NCI-H2029 (cell line): ENCODE results near the gene GAS6.
"Not testable (repeated sequence)": the region's sequence is repeated elsewhere in the genome, so short reads cannot be mapped to it uniquely, and the experiment has no call there.

ENCODE experiments used
- DNase-seq: peaks from one replicate; lab custom pipeline; 2025; lab: John Stamatoyannopoulos, UW

The GAS6 gene

DNA sequence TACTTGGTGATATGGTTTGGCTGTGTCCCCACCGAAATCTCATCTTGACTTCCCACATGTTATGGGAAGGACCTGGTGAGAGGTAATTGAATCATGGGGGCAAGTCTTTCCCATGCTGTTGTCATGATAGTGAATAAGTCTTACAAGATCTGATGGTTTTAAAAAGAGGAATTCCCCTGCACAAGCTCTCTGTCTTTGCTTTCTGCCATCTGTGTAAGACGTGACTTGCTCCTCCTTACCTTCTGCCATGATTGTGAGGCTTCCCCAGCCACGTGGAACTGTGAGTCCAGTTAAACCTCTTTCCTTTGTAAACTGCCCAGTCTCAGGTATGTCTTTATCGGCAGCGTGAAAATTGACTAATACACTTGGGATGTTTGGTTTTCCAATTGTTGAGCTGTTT is 4.0 kb upstream of the GAS6 start:
- DNase-seq, result not testable (repeated sequence)

DNA sequence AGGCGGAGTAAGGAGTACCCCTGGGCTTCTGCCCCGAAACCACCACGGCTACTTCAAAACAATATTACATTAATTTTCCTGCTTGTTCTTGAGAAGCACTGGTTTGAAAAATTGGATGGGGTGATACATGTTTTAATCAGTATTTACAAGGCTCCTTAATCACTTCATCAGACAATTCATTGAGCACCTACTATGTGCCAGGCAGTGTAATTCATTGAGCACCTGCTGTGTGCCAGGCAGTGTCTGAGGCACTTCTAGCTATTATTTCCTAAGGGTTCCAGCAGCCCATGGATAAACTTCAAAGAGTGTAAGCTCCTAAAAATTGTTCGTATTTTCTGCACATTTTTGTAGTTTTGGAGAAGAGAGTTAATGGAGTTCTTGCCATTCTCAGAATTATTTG is 1.6 kb upstream of the GAS6 start:
- DNase-seq, result no peak

DNA sequence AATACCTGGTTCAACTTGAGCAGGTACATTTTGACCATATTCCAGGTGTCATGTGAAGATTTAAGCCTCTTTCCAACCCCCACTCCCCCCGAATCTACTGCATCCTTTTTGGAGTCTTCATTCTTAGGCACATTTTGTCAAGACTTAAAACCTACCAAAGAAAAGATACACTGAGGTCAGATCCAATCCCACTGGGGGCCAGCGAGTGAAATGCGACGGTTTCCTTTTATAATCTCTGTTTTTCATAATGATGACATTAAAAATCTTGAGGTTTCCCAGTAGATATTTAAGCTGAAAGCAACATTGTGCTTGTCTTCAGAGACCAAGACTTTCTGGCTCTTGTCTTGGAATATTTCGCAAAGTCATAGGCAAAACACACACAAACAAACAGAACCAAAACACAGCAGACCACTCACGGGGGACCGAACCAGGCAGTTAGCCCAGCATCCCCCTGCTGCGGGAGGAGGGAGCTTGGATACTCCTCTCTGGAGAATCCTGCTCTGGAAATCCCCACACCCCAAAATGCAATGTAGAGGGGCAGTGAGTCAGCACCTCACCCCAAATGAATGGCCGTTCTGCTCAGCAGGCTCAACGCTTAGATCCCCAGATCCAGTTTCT is 506 bp upstream of the GAS6 start:
- no peak for DNase-seq

DNA sequence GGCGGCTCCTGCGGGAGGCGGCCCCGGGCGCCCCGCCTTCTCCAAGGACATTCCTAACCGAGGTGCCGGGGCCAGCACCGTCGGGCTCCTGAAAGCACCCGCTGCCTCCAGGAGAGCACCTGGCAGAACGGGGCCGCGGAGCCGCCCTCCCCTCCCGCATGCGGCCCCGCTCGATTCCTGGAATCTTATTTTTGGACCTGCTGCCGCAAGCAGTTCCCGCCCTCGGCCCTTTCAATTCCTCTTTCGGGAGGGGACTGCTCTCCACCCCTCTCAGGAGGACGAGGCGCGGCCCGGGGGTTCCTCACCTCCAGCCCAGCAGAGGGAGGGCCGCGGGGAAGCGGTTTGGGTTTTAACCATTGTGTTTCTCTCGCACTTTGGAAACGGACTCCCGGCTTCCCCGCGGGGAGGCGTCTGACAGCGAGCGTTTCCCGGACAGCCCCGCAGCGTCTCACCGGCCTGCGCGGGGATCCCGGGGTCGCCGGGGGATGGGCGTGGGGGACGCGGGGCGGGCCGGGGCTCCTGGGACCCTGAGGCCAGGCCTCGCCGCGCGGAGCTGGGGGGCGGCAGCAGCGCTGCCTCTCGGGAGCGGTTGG is 849 bp downstream of the GAS6 start:
- no peak for DNase-seq

DNA sequence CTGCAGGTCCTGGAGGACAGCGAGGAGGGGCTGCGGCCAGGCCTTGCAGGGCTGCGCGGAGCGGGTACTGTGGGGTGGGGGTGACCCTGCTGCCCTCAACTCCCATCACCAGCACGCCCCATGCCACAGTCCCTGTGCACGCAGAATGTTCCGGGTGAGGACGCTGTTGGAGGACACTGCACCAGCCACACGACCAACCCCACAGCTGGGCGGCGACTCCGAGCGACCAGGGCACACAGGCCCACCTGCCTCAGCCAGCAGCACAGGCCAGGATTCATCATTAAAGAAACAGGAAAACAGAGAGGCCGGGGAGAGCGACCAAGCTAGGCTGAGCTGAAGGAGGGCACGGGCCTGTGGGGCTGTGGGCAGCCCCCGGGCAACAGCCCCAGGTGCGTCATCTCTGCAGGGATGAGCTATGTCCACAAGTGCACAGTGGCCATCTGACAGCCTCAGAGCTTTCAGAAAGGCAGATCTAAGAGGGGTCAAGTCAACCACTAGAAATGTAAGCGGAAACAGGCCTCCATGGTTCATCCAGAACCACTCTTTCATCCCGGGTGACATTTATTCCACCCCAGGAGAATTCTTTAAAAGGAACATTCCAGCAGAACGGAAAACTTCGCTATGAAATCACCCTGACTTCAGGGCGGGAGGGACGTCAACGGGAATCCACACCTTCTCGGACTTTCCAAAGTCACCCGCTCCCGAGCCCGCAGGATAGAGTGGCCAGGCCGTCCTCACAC is 1.5 kb downstream of the GAS6 start:
- DNase-seq, result no peak

DNA sequence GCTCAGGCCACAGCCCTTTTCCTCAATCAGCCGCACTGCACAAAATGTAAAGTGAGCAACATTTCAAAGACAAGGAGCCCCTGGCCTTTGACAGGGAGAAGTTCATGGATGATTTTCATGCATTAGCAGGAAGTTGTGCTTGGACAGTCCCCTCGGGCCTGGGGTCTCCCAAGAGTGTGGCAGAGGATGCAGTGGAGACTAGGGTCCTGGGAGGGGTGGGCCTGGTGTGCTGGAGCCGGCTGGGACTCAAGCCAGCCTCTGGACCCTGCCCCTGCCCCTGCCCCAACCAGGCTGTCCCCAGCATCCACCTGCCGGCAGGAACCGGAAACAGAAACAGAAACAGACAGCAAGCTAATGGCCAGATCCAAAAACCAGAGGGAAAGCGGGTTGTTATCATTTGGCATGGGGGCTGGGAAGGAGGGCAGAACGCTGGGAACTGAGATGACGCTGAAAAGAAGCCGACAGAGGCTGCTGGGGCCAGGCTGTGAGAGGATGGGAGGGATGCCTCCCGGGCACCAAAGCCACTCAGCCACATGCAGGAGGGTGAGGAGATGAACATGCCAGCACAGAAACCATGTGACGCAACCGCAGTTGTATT is 2.3 kb downstream of the GAS6 start:
- no peak for DNase-seq

DNA sequence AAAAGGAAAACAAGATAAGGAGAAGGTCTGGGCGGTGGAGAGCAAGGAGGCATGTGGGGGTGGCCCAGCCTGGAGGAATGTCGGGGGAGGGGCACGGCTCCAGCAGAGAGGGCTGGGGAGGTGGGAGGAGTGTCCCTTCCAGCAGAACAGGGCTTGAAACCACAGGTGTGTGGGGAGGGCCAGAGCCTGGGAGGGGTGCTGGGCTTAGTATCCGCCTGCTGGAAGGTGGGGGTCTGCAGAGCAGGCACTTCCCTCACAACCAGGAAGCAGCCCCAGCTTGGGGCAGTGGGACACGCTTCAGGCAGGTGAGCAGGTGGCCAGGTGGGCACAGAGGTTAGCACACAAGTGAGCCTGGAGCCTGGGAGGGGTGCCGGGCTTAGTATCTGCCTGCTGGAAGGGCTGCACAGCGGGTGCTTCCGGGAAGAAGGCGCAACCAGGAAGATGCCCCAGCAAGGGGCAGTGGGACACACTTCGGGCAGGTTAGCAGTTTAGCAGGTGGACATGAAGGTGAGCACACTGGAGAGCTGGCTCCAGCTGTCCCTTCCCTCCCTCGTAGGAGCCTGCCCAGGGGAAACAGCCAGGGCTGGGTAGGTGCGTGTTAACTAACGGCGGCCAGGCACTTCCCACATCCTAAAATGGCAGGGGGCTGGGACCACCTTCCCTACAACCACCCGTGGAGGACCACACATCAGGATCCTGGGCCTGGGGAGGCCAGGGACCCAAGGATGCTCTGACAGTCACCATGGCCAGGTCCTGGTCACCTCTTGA is 3.0 kb downstream of the GAS6 start:
- DNase-seq, result no peak

DNA sequence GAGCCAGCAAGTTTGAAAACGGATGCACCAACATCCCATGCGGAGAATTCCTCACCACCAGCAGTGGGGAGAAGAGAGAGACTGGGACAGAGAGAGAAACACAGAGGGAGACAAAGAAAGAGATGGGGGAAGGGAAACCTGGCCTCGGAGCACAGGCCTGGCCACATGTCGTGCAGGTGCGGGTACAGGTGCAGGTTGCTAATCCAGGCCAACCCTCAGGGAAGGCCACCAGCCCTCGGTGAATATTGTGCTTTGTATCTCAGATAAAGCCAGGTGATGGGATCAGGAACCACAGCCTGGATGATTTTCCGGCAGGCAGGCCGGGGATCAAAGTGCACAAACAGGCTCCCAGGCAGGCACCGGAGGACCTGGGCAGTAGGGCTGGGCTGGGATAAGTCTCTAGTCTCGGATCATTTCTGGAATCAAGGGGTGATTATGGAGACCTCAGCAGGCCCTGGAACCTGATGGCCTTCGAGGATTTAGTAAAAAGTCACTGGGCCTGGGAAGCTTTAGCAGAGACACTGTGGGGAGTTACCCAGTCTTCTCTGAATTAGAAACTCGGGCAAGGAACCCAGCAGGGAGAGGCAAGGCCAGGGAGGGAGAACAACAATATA is 3.7 kb downstream of the GAS6 start:
- DNase-seq, result no peak

DNA sequence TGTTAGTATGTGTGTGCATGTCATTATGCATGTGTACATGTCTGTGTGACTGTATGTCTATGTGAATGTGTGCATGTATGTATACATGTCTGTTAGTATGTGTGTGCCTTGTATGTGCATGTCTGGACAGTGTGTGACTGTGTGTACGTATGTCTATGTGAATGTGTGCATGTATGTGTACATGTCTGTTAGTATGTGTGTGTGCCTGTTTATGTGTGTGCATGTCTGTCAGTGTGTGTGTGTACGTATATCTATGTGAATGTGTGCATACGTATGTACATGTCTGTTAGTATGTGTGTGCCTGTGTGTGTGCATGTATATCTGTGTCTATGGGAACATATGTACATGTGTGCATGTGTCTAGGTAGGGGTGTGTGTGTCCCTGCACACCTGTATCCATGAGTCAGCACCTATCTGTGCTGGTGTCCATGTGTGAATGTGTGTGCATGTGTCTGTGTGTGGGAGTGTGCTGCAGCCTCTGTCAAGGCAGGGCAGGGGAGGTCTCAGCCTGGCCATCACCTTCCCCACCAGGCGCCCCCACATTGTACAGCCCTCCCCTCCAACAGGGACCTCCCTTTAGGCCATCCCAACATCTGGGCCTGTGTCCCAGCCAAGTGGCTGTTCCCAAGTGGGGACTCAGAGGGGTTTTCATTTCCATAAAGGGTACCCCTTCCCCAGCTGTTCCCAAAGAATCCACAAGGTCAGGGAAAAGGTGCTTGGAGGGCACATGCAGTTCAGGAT is 4.4 kb downstream of the GAS6 start:
- no peak for DNase-seq

DNA sequence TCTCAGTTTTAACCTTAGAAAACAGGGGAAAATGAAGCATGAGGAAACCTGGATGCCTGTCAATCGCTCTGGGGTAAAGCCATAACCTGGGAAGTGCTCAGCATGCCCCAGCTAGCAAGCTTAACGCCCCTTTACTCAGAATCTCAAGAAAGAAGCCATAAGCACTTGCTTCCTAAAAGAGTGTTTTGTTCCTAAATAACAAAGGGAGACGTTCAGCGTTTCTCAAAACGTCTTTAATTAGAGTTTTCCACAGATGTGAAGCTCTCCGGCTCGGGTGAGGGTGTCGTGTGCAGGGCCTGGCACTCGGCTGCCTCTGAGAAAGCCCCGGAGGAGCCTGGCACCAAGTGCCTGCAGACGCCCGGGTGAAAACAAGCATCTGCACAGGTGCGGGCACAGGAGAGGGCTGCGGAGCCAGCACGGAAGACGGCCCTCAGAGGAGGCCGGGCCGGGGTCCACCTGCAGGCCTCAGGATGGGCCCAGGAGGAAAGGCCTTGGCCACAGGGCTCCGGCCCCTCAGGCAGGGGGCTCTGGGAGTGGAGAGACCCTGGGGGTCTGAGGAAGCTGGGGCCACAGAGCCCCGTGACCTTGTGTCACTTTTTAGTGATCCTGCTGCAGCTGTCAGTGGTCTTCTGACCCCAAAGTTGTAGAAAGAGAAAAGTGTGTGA is 6.2 kb downstream of the GAS6 start:
- no peak for DNase-seq

DNA sequence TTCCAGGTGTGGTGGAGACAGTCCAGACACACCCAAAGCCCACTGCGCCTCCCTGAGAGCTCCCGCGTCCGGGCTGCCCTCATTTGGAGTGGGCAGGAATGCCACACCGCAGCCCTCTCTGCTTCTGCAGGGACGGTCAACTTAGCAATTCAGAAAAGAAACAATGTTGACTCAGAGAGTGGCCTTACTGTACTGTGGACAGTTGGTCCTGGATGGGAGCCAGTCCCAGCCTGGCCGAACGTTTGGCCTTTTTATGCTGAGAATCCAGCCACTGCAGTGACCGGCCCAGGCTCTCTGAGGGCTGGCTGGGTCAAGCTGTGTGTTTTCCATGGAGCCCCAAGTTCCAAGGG is 7.2 kb downstream of the GAS6 start:
- DNase-seq, result no peak

DNA sequence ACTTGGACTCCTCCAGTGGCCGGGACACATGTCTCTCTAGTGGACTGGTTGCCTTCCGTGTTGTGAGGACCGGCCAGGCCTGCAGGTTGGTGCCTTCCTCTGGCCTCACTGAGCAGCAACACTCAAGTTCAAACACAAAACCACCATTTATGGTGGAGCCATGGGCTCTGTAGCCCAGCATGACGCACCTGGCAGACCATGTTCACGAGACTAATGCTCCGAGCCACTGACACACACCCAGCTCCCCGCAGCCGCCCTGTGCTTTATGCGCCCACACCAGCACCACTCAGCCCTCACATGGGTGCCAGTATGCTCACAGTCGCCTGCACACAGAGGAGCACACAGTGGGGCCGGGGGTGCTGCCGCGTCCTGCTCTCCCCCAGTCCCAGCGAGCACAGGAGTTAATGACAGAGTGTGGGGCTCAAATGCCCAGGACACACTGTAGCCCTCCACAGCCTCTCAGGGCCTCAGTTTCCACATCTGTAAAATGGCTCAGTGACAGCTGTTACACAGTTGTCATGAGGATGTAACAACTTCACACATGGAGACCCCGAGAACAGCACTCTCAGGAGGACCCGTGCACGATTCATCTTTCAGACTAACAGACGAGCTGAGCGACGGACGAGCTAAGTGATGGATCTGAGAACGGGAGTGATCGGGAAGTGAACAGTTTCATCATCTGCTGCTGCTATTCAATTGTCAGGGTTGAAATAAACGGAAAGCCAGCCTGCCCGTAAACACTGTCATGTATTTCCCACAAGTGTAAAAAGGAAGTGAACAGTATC is 7.8 kb downstream of the GAS6 start:
- DNase-seq, result no peak

DNA sequence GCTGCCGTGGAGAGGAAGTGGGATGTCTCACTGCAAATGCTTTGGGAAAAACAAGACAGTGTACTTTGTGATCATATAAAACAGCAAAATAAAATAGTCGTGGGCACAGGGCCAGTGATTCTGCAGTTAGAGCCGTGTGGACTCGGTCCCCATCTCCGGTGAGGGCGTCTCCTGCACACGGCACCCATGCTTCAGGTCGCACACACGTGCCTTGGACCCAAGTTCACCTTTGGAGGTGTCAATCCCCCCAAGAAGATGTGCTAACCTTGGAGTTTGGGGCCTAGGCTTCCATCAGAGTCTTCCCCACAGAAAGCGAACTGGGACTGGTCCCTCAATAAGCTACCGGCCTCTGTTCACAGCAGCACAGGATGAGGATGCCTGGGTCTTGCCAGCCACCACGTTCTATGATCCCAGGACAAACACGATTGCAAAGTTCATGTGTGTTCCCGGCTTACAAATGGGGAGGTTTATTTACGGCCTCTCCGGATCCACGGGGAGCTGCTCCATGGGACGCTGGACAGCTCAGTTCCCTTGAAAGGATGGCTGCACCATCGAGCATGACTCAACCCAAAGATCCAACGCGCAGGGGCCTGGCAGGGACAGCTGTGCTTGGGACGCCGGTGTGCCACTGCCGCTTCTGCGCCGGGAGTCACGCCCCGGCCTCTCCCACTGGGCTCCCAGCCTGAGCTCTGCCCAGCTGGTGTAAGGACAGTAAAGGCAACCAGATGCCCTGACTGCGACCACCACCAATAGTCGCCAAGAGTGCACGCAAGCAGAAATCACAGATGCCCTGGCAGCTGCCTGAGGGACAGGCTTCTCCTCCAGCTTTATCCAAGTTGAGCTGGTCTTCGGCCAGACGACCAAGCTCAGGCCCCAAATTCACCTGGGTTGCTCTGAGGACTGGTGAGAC is 8.6 kb downstream of the GAS6 start:
- no peak for DNase-seq

DNA sequence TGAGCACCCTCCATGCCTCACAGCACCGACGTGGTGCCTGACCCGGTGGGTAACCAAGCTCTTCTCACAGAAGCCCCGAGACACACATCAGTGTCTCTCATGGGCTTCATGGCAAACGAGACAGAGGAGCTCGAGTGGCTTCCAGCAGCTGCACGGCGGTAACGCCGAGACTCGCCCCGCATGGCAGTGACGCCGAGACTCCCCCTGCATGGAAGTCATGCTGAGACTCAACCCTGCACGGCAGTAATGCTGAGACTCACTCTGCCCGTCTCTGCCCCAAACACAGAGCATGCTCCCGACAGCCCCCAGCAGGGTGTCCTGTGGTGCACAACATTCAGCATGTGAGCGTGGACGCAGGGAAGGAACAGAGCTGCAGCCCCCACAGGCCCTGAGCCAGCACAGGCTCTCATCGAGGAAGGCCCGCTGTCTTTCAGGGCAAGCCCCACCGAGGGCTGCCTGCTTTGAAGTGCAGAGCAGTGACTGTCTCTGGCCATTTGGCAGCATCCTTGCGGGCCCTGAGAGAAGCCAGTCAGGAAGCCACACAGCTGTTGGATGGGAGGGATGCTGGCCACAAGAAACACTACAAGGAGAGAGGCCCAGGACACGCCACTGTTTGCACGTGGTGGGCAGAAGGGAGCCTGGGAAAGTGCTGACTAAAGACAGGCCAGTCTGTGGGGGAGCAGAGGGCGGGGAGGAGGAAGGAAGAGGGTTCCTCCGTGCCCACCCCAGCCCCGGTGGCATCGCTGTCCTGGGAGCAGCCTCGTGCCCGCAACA is 9.5 kb downstream of the GAS6 start:
- DNase-seq, result no peak

DNA sequence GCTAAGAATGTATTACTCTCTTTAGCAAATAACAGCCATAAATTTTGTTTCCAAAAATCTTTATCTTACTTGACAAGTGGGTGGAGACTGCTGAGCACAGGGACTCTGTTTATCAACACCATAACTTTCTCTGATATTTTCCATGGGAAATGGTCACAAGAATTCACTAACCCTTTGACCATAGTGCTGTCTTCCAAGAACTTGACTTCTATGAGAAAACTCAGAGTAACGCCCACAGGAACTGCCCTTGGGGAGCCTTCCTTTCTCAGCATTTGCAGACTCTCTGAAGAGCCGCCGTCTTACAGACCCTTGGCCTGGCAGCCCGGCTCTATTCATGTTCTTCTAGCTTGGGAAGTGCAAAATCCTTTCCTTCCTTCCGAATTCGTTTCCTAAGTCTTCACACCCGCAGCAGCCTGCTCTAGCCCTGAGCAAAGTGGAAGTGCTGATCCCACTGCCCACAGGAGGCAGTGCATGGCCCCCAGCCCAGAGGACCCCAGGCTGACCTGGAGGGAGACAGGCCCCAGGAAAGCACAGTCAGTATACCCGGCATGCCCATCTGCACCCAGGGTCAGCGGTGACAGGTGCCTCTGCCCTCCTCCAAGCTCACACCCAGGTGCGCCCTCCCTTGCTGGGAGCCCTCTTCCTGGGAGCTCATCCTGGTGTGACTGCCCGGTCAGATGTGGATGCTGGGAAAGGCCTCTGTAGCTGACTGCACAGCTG is 10.2 kb downstream of the GAS6 start:
- DNase-seq, result no peak

DNA sequence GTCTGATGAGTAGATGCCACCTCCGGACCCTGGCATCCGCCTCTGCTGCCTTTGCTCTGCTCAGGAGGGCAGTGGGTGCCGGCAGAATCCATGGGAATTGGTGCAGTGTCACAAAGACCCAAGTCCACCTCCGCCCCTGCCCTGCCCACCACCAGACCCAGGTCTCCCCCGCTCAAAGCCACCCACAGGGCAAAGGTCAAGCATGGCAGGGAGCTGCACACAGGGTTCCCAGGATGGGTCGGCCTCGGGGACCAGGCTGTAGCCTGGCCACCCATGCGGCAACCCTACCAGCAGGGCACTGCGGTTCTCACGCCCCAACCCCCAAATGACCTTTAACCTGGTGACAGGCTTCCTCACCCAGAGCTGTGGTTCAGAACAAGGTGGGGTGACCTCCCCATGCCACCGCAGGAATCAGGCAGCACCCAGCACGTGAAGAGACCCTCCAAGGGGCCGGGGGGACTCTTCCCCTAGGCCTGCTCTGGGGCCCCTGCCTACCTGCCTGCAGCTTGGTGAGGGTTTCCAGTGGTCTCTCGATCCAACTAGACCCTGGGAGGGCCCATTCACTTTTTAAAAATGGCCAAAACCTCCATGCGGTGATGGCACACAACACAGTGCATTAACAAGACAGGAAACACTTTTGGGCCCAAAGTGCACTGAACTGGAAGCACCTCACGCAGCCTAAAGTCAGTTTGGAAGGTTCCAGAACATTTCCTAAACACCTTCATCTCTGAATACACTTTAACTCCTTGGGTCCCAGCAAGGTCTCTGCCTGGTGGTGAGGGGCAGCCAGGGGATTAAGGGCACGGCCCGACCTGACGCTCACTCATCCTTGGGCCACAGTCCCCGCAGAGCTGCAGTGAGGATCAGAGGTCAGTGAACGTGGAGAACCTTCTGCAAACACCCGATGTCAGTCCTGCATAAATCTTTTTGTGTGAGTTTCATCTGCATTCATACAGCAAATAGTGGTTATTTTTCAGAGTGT is 11.0 kb downstream of the GAS6 start:
- no peak for DNase-seq
